Chondrocyte (in vitro differentiated cells): ENCODE results near the gene TEKT5. TPM values are rescaled to one million over a fixed set of nuclear protein-coding genes. Genes with fewer than 3 reads are reported as not detected.

Experiments used
- DNase-seq: peaks from one replicate; pipeline ENCODE4 v3.0.0; 2021; ENCODE audit warnings: mixed read lengths, low spot score
- H3K27ac Mint-ChIP-seq: one replicate; pipeline ENCODE4 v1.8.0; 2021; ENCODE audit warnings: mild to moderate bottlenecking, moderate library complexity, mixed read lengths; ENCODE audit not compliant: unreplicated experiment
- H3K27me3 Mint-ChIP-seq: 2 replicates; pipeline ENCODE4 v1.8.0; 2021; ENCODE audit warnings: low read depth, mixed read lengths
- H3K36me3 Mint-ChIP-seq: 2 replicates; pipeline ENCODE4 v1.8.0; 2021; ENCODE audit warnings: low read depth, mixed read lengths
- H3K4me1 Mint-ChIP-seq: 2 replicates; pipeline ENCODE4 v1.8.0; 2021; ENCODE audit warnings: low read depth, mild to moderate bottlenecking, mixed read lengths
- H3K4me3 Mint-ChIP-seq: one replicate; pipeline ENCODE4 v1.8.0; 2021; ENCODE audit warnings: mild to moderate bottlenecking, moderate library complexity, mixed read lengths; ENCODE audit not compliant: unreplicated experiment
- H3K9me3 Mint-ChIP-seq: 2 replicates; pipeline ENCODE4 v1.8.0; 2021; ENCODE audit warnings: low read depth, mixed read lengths
- CTCF ChIP-seq: fragments of 200-600 bp; sonication (generic); IDR thresholded peaks from 2 replicates; pipeline ENCODE4 v1.5.0; 2021; ENCODE audit warnings: antibody characterized with exemption, mild to moderate bottlenecking, moderate library complexity
- total RNA-seq: library from RNA; stranded (reverse); gene quantifications from 3 replicates; pipeline ENCODE4 v1.2.1, GENCODE V29; 2021

The TEKT5 gene
- total RNA-seq, 1 donor from 2014 or later = not detected

DNA sequence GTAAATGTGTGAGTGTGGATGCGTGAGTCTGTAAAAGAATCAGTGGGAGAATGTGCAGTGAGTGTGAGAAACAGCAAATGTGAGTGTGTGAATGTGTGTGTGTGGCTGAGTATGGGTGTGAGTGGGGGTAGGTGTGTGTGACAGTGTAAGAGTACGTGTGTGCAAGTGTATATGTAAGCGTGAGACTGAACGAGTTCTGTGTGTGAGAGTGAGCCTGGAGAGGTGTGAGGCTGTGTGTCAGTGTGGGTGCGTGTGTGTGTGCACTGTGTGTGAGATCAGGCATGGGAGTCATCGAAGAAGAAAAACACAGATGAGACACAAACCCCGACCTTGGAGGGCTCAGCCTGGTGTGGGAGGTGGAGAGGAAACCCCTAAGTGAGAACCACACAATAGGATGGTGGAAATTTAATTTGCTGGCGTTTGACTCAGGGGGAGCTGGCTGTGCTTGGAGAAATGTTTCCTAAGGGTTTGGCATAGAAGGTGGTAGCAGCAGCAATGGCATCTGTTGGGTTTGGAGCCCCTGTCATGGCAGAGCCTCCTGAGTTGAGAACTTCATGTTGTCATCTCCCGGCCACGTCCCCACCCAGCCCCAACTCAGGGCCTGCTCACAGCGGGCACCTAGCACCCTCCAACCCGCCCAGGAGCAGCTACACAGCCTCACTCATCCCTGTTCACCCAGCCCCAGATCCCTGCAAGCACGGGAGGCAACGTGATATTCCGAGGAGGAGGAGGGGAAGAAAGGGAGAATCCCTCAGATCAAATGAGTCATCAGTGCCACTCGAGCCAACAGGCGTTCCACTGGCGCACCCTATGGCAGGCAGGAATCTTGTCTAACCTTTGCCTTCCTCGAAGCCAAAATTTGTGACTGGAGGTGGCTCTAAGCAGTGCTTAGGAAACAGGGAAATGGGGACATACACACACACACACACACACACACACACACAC lies 34.6 kb upstream of the TEKT5 start:
- Mint-ChIP-seq H3K4me1 (no peaks in the 10 kb centered on the region), H3K4me3 (no peak overlapping the region), H3K27me3 (no peaks in the 10 kb centered on the region), H3K9me3 (peaks cover 5% of the 10 kb centered on the region), H3K27ac (peak overlapping the region; percentile 14), H3K36me3 (peaks cover 3% of the 10 kb centered on the region)
- DNase-seq = no peak
- no peak for TF ChIP-seq CTCF

- Mint-ChIP-seq H3K4me3 (no peak overlapping the region), H3K4me1 (no peaks in the 10 kb centered on the region), H3K9me3 (peaks cover 3% of the 10 kb centered on the region), H3K27ac (no peak overlapping the region), H3K27me3 (no peaks in the 10 kb centered on the region), H3K36me3 (peaks cover 1% of the 10 kb centered on the region)
- no peak for DNase-seq
- TF ChIP-seq CTCF = no peak
Observed at GRCh38 chr16:10728003-10728887, 33.5 kb upstream of the TEKT5 start.

GRCh38 chr16:10708969-10709368 lies 14.2 kb upstream of the TEKT5 start:
- H3K27me3 Mint-ChIP-seq = no peaks in the 10 kb centered on the region
- H3K4me1 Mint-ChIP-seq = no peaks in the 10 kb centered on the region
- H3K36me3 Mint-ChIP-seq = no peaks in the 10 kb centered on the region
- H3K4me3 Mint-ChIP-seq = no peak overlapping the region
- no peaks in the 10 kb centered on the region for H3K9me3 Mint-ChIP-seq
- H3K27ac Mint-ChIP-seq = no peak overlapping the region
- TF ChIP-seq CTCF = no peak
- no peak for DNase-seq

- Mint-ChIP-seq H3K9me3 (no peaks in the 10 kb centered on the region), H3K4me1 (no peaks in the 10 kb centered on the region)
Observed at GRCh38 chr16:10699756-10700155, 5.0 kb upstream of the TEKT5 start.

More at GRCh38 chr16:10699756-10700155, 5.0 kb upstream of the TEKT5 start:
- H3K27ac Mint-ChIP-seq = no peak overlapping the region
- DNase-seq = no peak
- no peaks in the 10 kb centered on the region for H3K36me3 Mint-ChIP-seq
- no peaks in the 10 kb centered on the region for H3K27me3 Mint-ChIP-seq
- no peak overlapping the region for H3K4me3 Mint-ChIP-seq
- no peak for TF ChIP-seq CTCF
